ENCODE measurements around the gene FAM120A.
A peak's percentile ranks its signal among the peaks of the same experiment; 100 is the strongest.

FAM120A gene

DNA sequence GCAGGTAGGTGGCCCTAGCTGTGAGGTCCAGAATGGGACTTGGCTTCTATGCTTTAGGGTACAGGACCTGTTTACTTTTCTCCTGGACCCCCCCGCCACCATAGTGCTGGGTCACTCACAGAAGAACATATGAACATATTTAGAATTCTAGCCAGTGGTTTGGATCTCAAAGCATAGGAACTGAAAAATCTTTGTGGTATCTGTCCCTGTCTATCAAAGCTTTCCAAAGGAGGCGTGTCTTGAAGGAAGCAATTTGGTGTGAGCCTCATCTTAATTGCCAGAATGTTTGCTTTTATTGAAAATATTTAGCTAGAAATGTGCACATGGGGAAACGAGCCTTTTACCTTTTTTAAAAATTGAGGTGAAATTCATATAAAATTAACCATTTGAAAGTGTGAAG lies 131.1 kb downstream of the FAM120A start:
- Mint-ChIP-seq H3K4me3 (no peak overlapping the region), H3K4me1 (peaks cover 30% of the 10 kb centered on the region), H3K27ac (peak overlapping the region; percentile 8), H3K27me3 (no peaks in the 10 kb centered on the region), H3K36me3 (peaks cover 8% of the 10 kb centered on the region), H3K9me3 (peaks cover 2% of the 10 kb centered on the region)
- no peak for ATAC-seq (ENCODE audit: low read depth)
- DNase-seq (ENCODE audit: low spot score in 2 of 2), result no peak

- Mint-ChIP-seq H3K27me3 (no peaks in the 10 kb centered on the region), H3K36me3 (peaks cover 8% of the 10 kb centered on the region), H3K9me3 (peaks cover 2% of the 10 kb centered on the region), H3K4me1 (peaks cover 28% of the 10 kb centered on the region), H3K4me3 (no peak overlapping the region), H3K27ac (no peak overlapping the region)
- ATAC-seq (ENCODE audit: low read depth), result no peak
- no peak for DNase-seq (ENCODE audit: low spot score in 2 of 2)
These were observed 133.8 kb downstream of the FAM120A start for GRCh38 chr9:93585259-93585658.

- DNase-seq (ENCODE audit: low spot score in 2 of 2), result no peak
- Mint-ChIP-seq H3K9me3 (peaks cover 2% of the 10 kb centered on the region), H3K4me1 (peaks cover 29% of the 10 kb centered on the region), H3K27ac (no peak overlapping the region), H3K4me3 (no peak overlapping the region), H3K27me3 (no peaks in the 10 kb centered on the region), H3K36me3 (peaks cover 8% of the 10 kb centered on the region)
- ATAC-seq (ENCODE audit: low read depth), result no peak
These were observed 134.2 kb downstream of the FAM120A start for GRCh38 chr9:93585695-93586094.

DNA sequence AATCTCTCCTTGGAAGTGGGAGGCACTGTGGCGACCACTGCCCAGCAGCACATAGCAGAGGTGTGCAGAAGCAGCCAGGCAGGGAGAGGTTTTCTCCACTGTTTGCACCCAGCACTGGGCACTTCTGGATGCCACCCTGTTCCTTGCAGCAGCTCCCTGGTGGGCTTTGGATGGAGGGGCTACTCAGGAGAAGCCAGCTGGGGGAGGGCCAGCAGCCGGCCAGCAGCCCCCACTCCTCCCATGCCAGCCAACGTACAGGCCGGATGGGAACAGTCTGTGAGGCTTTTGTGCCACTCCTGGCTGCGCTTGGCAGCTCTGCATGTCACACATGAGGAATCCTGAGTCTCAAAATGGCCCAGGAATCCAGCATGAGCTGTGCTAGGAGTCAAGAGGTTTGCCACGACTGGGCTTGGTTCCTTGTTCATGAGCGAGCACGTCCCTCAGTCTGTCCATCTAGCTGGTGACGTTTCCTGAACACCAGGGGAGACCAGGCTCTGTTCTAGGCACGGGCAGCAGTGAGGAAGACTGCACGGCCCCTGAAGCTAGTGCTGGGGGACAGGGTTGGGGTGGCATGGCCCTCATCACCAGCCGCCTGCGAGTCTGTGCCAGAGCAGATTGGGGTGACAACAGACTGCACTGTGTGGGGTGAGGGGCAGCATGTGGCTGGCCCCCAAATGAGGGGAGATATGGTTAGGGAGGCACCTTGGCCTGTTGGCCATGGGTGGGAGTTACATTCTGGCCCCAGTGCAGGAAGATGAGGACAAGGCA lies 135.0 kb downstream of the FAM120A start:
- Mint-ChIP-seq H3K27me3 (no peaks in the 10 kb centered on the region), H3K4me3 (no peak overlapping the region), H3K27ac (no peak overlapping the region), H3K9me3 (peaks cover 2% of the 10 kb centered on the region), H3K4me1 (peaks cover 27% of the 10 kb centered on the region), H3K36me3 (peaks cover 8% of the 10 kb centered on the region)
- no peak for ATAC-seq (ENCODE audit: low read depth)
- no peak for DNase-seq (ENCODE audit: low spot score in 2 of 2)

DNA sequence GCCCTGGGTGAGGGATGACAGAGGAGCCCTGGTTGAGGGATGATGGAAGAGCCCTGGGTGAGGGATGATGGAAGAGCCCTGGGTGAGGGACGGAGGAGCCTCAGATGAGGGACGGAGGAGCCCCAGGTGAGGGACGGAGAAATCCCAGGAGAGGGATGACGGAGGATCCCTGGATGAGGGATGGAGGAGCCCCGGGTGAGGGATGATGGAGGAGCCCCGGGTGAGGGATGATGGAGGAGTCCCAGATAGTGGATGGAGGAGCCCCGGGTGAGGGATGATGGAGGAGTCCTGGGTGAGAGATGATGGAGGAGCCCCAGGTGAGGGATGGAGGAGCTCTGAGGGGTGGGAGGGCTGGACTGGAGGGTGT lies 135.8 kb downstream of the FAM120A start:
- peaks cover 25% of the 10 kb centered on the region for H3K4me1 Mint-ChIP-seq
- H3K27ac Mint-ChIP-seq, result no peak overlapping the region
- ATAC-seq (ENCODE audit: low read depth), result no peak
- no peak for DNase-seq (ENCODE audit: low spot score in 2 of 2)
- peaks cover 8% of the 10 kb centered on the region for H3K36me3 Mint-ChIP-seq
- no peaks in the 10 kb centered on the region for H3K27me3 Mint-ChIP-seq
- H3K9me3 Mint-ChIP-seq, result peaks cover 2% of the 10 kb centered on the region
- no peak overlapping the region for H3K4me3 Mint-ChIP-seq

DNA sequence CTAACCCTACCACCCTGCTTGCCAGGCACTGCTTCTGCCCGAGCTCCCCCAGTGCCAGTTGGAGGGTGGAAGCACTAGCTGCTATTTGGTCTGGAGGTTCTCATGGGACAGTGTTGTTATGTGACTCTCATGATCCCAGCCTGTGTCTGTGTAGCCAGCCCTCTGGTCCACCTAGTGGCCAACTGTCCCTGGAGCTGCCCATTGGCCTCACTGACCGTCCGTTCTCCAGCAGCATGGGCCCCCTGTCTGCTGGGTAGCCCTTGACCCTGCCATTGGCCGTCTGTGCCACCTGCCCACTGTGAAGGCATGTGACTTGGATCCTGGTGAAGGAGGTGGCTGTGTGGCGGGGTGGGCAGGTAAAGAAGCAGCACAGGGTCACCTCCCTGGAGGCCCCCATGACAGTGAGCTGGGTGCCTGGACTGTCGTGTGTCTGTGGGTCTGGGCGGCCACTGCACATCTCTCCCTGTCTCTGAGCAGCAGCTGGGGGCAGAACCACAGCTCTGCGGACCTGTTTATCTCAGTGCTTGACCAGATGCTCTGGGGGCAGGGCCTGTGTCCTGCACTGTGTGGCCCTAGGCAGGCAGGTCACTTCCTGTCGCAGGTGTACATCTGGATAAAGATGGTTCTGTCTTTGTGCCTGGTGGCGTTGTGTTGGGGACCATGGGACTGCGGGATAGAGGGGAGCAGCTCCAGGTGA lies 136.3 kb downstream of the FAM120A start:
- peaks cover 26% of the 10 kb centered on the region for H3K4me1 Mint-ChIP-seq
- H3K36me3 Mint-ChIP-seq, result peaks cover 8% of the 10 kb centered on the region
- H3K27me3 Mint-ChIP-seq, result no peaks in the 10 kb centered on the region
- H3K27ac Mint-ChIP-seq, result no peak overlapping the region
- no peak overlapping the region for H3K4me3 Mint-ChIP-seq
- ATAC-seq (ENCODE audit: low read depth), result no peak
- DNase-seq (ENCODE audit: low spot score in 2 of 2), result no peak
- H3K9me3 Mint-ChIP-seq, result peaks cover 2% of the 10 kb centered on the region

DNA sequence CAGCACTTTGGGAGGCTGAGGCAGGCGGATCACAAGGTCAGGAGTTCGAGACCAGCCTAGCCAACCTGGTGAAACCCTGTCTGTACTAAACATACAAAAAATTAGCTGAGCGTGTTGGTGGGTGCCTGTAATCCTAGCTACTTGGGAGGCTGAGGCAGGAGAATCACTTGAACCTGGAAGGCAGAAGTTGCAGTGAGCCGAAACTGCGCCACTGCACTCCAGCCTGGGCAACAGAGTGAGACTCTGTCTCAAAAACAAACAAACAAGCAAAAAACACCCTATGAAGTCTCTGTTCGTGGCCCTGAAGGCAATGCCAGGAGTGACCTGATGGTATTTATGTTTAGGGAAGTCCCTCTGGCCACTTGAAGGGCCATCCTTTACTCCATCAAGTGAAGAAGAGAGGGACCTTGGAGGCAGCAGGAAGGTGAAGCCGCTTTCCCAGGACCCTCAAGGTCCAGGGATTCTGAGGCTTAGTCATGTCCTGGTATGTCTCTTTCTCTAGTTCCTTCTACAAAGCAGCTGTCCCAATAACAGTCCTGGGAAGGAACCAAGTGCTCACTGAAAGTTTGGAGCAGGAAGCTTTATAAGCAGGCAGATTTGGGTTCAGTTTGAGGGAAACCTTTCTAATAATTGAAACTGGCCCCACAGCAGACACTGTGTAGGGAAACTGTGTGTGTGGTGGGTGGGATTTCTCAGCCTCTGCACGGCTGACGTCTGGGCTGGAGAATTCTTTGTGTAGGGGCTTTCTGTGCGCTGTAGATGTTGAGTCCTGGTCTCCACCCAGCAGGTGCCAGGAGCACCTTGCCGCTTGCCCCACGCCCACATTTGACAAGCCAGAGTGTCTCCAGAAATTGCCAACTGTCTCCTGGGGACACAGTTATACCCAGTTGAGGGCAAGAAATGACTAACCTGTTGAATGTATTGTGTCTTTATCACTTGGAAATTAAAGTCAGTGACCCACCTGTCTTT lies 137.4 kb downstream of the FAM120A start:
- Mint-ChIP-seq H3K4me3 (no peak overlapping the region), H3K27me3 (no peaks in the 10 kb centered on the region), H3K36me3 (peaks cover 8% of the 10 kb centered on the region), H3K27ac (peak overlapping the region; percentile 40), H3K4me1 (peaks cover 27% of the 10 kb centered on the region), H3K9me3 (peaks cover 2% of the 10 kb centered on the region)
- DNase-seq (ENCODE audit: low spot score in 2 of 2), result peak in 1 of 2 donors; percentile 5
- no peak for ATAC-seq (ENCODE audit: low read depth)

DNA sequence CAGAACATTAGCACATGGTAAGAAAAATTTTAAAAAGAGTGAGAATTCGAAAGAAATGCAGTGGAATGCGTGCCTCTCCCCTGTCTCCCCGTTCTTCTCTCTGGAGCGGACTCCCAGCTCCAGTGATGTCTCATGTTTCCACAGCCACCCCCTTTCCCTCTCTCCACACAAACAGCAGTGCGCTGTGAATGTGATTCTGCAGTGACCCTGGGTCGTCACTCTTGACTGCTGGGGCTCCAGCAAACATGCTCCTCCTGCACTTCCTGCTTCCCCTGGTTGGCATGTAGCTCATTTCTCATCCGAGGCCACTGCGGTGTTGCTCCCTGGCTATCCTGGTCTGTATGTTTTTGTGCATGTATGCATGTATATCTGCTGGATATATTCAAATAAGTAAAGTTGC lies 138.2 kb downstream of the FAM120A start:
- DNase-seq (ENCODE audit: low spot score in 2 of 2) (no peak), ATAC-seq (ENCODE audit: low read depth) (no peak)
- no peaks in the 10 kb centered on the region for H3K27me3 Mint-ChIP-seq
- H3K4me3 Mint-ChIP-seq, result no peak overlapping the region
- peak overlapping the region; percentile 40 for H3K27ac Mint-ChIP-seq
- peaks cover 3% of the 10 kb centered on the region for H3K36me3 Mint-ChIP-seq
- H3K9me3 Mint-ChIP-seq, result no peaks in the 10 kb centered on the region
- peaks cover 30% of the 10 kb centered on the region for H3K4me1 Mint-ChIP-seq

- Mint-ChIP-seq H3K4me3 (no peak overlapping the region), H3K27me3 (no peaks in the 10 kb centered on the region), H3K27ac (no peak overlapping the region), H3K36me3 (no peaks in the 10 kb centered on the region), H3K4me1 (peaks cover 30% of the 10 kb centered on the region), H3K9me3 (no peaks in the 10 kb centered on the region)
- no peak for DNase-seq (ENCODE audit: low spot score in 2 of 2)
- no peak for ATAC-seq (ENCODE audit: low read depth)
These were observed 139.2 kb downstream of the FAM120A start for GRCh38 chr9:93590609-93591234.

GRCh38 chr9:93591301-93592007 lies 140.0 kb downstream of the FAM120A start:
- ATAC-seq (ENCODE audit: low read depth), result no peak

DNA sequence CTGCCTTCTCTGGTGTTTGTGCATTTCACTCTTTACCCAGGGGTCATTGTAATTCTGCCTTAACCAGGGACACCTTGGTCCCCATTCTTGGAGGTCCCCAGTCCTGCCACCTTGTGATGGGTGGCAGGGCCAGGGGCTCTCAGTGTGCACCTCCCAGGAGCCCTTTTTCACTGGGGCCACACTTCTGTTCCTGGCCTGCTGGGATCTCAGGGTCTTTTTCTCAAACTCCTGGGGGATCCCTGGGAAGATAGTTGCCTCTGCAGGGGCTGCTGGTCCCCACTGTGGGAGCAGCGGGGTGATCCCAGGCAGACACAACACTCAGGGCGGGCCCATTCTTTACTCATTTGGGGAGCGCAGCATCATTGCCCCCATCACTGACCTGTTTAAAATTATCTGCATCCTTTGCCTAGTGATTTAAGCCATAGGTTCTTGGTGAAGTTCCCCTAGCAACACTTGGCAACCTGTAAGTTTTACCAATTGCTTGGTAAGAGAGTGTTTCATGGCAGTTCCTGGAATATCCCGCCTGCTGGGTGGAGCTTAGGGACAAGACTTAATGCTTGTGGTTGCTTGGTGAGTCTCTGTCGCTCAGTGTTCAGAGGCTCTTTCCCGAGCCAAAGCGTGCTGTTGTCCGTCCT lies 140.6 kb downstream of the FAM120A start:
- Mint-ChIP-seq H3K4me1 (peaks cover 31% of the 10 kb centered on the region), H3K9me3 (no peaks in the 10 kb centered on the region), H3K4me3 (no peak overlapping the region), H3K36me3 (no peaks in the 10 kb centered on the region), H3K27ac (no peak overlapping the region), H3K27me3 (no peaks in the 10 kb centered on the region)
- DNase-seq (ENCODE audit: low spot score in 2 of 2), result no peak
- no peak for ATAC-seq (ENCODE audit: low read depth)

More at GRCh38 chr9:93591301-93592007, 140.0 kb downstream of the FAM120A start:
- no peaks in the 10 kb centered on the region for H3K36me3 Mint-ChIP-seq
- no peaks in the 10 kb centered on the region for H3K27me3 Mint-ChIP-seq
- DNase-seq (ENCODE audit: low spot score in 2 of 2), result no peak
- no peak overlapping the region for H3K4me3 Mint-ChIP-seq
- no peaks in the 10 kb centered on the region for H3K9me3 Mint-ChIP-seq
- H3K4me1 Mint-ChIP-seq, result peaks cover 36% of the 10 kb centered on the region
- H3K27ac Mint-ChIP-seq, result no peak overlapping the region

- Mint-ChIP-seq H3K36me3 (no peaks in the 10 kb centered on the region), H3K27me3 (no peaks in the 10 kb centered on the region), H3K27ac (no peak overlapping the region), H3K9me3 (no peaks in the 10 kb centered on the region), H3K4me3 (no peak overlapping the region), H3K4me1 (peaks cover 34% of the 10 kb centered on the region)
- ATAC-seq (ENCODE audit: low read depth) (peak; percentile 38), DNase-seq (ENCODE audit: low spot score in 2 of 2) (no peak)
These were observed 141.1 kb downstream of the FAM120A start for GRCh38 chr9:93592643-93593021.

DNA sequence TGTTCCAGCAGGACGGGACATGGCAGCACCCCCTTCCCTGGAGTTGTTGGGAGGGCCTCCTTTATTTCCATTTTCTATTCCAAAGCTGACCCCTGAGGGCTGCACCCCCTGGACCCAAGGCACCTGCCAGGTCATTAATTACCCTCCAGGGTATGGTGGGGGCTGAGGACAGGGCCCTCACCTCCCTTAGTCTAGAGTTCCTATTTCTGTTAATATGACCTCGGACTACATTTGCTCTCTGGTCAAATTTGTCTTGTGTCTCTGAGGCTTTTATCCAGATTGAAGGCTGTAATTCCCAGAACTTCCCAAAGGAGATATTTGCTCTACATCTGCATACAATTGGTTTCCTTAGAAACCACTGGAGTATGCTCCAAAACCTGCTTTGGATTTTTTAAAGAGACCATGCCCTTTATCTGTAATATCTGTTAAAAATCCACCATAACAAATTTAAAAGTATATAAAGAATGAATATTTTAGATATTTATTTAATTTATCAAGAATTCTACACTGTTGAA lies 141.7 kb downstream of the FAM120A start:
- H3K36me3 Mint-ChIP-seq, result no peaks in the 10 kb centered on the region
- no peak overlapping the region for H3K4me3 Mint-ChIP-seq
- no peak overlapping the region for H3K27ac Mint-ChIP-seq
- DNase-seq (ENCODE audit: low spot score in 2 of 2) (no peak), ATAC-seq (ENCODE audit: low read depth) (no peak)
- no peaks in the 10 kb centered on the region for H3K27me3 Mint-ChIP-seq
- H3K9me3 Mint-ChIP-seq, result no peaks in the 10 kb centered on the region
- H3K4me1 Mint-ChIP-seq, result peaks cover 35% of the 10 kb centered on the region

Data from memory B cell (primary cell).